ENCODE results near the gene FAH.
"Not testable (repeated sequence)": the region's sequence is repeated elsewhere in the genome, so short reads cannot be mapped to it uniquely, and the experiment has no call there.

FAH gene

GRCh38 chr15:80151576-80151975 is 1.2 kb upstream of the FAH start:
- DNase-seq (ENCODE audit: low read depth in 2 of 2, low spot score in 1 of 2): no peak

- DNase-seq (ENCODE audit: low read depth in 2 of 2, low spot score in 1 of 2): peak; percentile 65 to 71
Measured at GRCh38 chr15:80152180-80152895, 461 bp upstream of the FAH start.

- no peak for DNase-seq (ENCODE audit: low read depth in 2 of 2, low spot score in 1 of 2)
Measured at GRCh38 chr15:80153900-80154299, 1.1 kb downstream of the FAH start.

- no peak for DNase-seq (ENCODE audit: low read depth in 2 of 2, low spot score in 1 of 2)
Measured at GRCh38 chr15:80154336-80154735, 1.5 kb downstream of the FAH start.

GRCh38 chr15:80155001-80155377 is 2.2 kb downstream of the FAH start:
- DNase-seq (ENCODE audit: low read depth in 2 of 2, low spot score in 1 of 2): no peak

GRCh38 chr15:80155378-80156175 is 2.8 kb downstream of the FAH start:
- DNase-seq (ENCODE audit: low read depth in 2 of 2, low spot score in 1 of 2): not testable (repeated sequence)

GRCh38 chr15:80156176-80156720 is 3.4 kb downstream of the FAH start:
- no peak for DNase-seq (ENCODE audit: low read depth in 2 of 2, low spot score in 1 of 2)

- no peak for DNase-seq (ENCODE audit: low read depth in 2 of 2, low spot score in 1 of 2)
Measured at GRCh38 chr15:80157215-80157614, 4.4 kb downstream of the FAH start.

- no peak for DNase-seq (ENCODE audit: low read depth in 2 of 2, low spot score in 1 of 2)
Measured at GRCh38 chr15:80159301-80159700, 6.5 kb downstream of the FAH start.

GRCh38 chr15:80159811-80160569 is 7.2 kb downstream of the FAH start:
- DNase-seq (ENCODE audit: low read depth in 2 of 2, low spot score in 1 of 2): no peak

- no peak for DNase-seq (ENCODE audit: low read depth in 2 of 2, low spot score in 1 of 2)
Measured at GRCh38 chr15:80160570-80161156, 7.9 kb downstream of the FAH start.

- no peak for DNase-seq (ENCODE audit: low read depth in 2 of 2, low spot score in 1 of 2)
Measured at GRCh38 chr15:80161468-80162016, 8.7 kb downstream of the FAH start.

- no peak for DNase-seq (ENCODE audit: low read depth in 2 of 2, low spot score in 1 of 2)
Measured at GRCh38 chr15:80162059-80162554, 9.3 kb downstream of the FAH start.

- no peak for DNase-seq (ENCODE audit: low read depth in 2 of 2, low spot score in 1 of 2)
Measured at GRCh38 chr15:80163217-80163616, 10.4 kb downstream of the FAH start.

- DNase-seq (ENCODE audit: low read depth in 2 of 2, low spot score in 1 of 2): no peak
Measured at GRCh38 chr15:80163897-80164296, 11.1 kb downstream of the FAH start.

GRCh38 chr15:80167936-80168335 is 15.1 kb downstream of the FAH start:
- no peak for DNase-seq (ENCODE audit: low read depth in 2 of 2, low spot score in 1 of 2)

- no peak for DNase-seq (ENCODE audit: low read depth in 2 of 2, low spot score in 1 of 2)
Measured at GRCh38 chr15:80168421-80168820, 15.6 kb downstream of the FAH start.

- DNase-seq (ENCODE audit: low read depth in 2 of 2, low spot score in 1 of 2): no peak
Measured at GRCh38 chr15:80169768-80170357, 17.1 kb downstream of the FAH start.

- no peak for DNase-seq (ENCODE audit: low read depth in 2 of 2, low spot score in 1 of 2)
Measured at GRCh38 chr15:80170596-80170995, 17.8 kb downstream of the FAH start.

- no peak for DNase-seq (ENCODE audit: low read depth in 2 of 2, low spot score in 1 of 2)
Measured at GRCh38 chr15:80171787-80172186, 19.0 kb downstream of the FAH start.
